Measurements from ENCODE around the gene DCC. TPM values are rescaled to one million over a fixed set of nuclear protein-coding genes. Genes with fewer than 3 reads are reported as not detected.

Gene DCC
- total and polyA plus RNA-seq, 2 of the 8 experiments (the other 6 are each of a cell fraction or from before 2014, with no cell fraction given) = 0.14 to 1.4 TPM

DNA sequence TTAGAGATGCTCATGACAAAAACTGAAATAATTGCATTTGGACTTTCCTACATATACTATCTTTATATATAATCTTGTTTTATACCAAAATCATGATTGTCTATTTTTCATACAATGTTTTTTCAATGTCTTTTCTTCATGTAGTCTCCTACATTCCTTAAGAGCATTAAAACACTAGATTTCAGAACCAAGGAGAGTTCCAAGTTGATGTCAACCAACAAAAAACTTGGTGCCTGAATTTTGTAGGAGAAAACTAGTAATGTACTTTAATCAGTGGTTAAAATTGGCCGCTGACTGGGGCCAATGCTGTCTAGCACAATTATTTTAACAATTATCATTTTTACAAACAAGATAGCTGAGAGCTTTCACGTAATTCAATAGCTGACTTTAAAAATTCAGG is 678.8 kb downstream of the DCC start:
- Histone ChIP-seq H3K14ac (ENCODE audit: insufficient read length) (no peak overlapping the region), H2BK5ac (ENCODE audit: low read depth, low read length) (no peak overlapping the region), H3K4me1 (replicated peaks in 1 of 4; ENCODE audit: control insufficient read depth in 3 of 4, insufficient read depth in 4 of 4, low read length in 3 of 4) (no peaks in the 10 kb centered on the region), H2BK120ac (replicated peaks; ENCODE audit: low read depth, low read length) (no peak overlapping the region), H3K4ac (replicated peaks; ENCODE audit: insufficient read length, low read depth, low read length) (no peak overlapping the region), H2BK12ac (ENCODE audit: low read depth, low read length) (no peak overlapping the region), H3K79me1 (ENCODE audit: low read depth, low read length) (no peaks in the 10 kb centered on the region), H3K18ac (ENCODE audit: extremely low read depth, low read length) (no peak overlapping the region), H4K91ac (replicated peaks; ENCODE audit: insufficient read length, low read length) (no peak overlapping the region), H3K27ac (ENCODE audit: low read depth, low read length) (no peak overlapping the region), H3K9me3 (ENCODE audit: insufficient read depth in 2 of 2, low read depth in 1 of 2, low read length in 1 of 2) (no peaks in the 10 kb centered on the region), H3K23ac (ENCODE audit: insufficient read length) (no peak overlapping the region), H3K4me3 (ENCODE audit: extremely low read depth in 1 of 4, insufficient read depth in 2 of 4, low read depth in 3 of 4, low read length in 4 of 4) (no peak overlapping the region), H3K4me2 (ENCODE audit: insufficient read depth in 1 of 2, low read depth in 2 of 2, low read length in 2 of 2) (no peak overlapping the region), H4K5ac (ENCODE audit: insufficient read length, low read depth, low read length) (no peak overlapping the region), H2AK5ac (ENCODE audit: low read depth, low read length) (no peak overlapping the region), H3K23me2 (ENCODE audit: low read depth, low read length) (no peaks in the 10 kb centered on the region), H3K79me2 (ENCODE audit: control insufficient read depth in 1 of 2, insufficient read depth in 2 of 2, low read length in 2 of 2) (no peaks in the 10 kb centered on the region), H3K27me3 (replicated peaks in 1 of 4; ENCODE audit: control insufficient read depth in 3 of 4, extremely low read depth in 1 of 4, insufficient read depth in 3 of 4, low read length in 3 of 4) (no peaks in the 10 kb centered on the region), H4K20me1 (replicated peaks in 1 of 2; ENCODE audit: control insufficient read depth in 1 of 2, insufficient read depth in 2 of 2, low read length in 2 of 2) (no peaks in the 10 kb centered on the region), H2BK15ac (ENCODE audit: low read length) (no peak overlapping the region), H2AFZ (ENCODE audit: low read length) (no peak overlapping the region), H4K8ac (ENCODE audit: extremely low read depth, insufficient read depth, low read length) (no peak overlapping the region), H2BK20ac (ENCODE audit: low read length) (no peak overlapping the region), H3K36me3 (ENCODE audit: control insufficient read depth in 2 of 4, insufficient read depth in 4 of 4, low read length in 3 of 4) (no peaks in the 10 kb centered on the region), H3K9ac (replicated peaks in 1 of 4; ENCODE audit: extremely low read depth in 1 of 4, low read depth in 3 of 4, low read length in 3 of 4) (no peak overlapping the region), H3K56ac (replicated peaks; ENCODE audit: insufficient read length, low read depth, low read length) (no peak overlapping the region)
- ChIA-PET POLR2A (ENCODE audit: partially characterized antibody) (no interaction called here), CTCF (ENCODE audit: partially characterized antibody) (interaction anchor here (1.1 kb wide), 1 partner anchor 11 kb away, joined by 3 read pairs; no protein-coding TSS in a partner anchor)
- FAIRE-seq (no peak), DNase-seq (ENCODE audit: low read depth in 1 of 2, low spot score in 2 of 2) (no peak)
- WGBS, 2 experiments (ENCODE audit: extremely low coverage in 1 of 2, insufficient coverage in 1 of 2, insufficient read length in 1 of 2, insufficient replicate concordance in 2 of 2, low coverage in 1 of 2, low lambda C conversion rate in 2 of 2, missing lambda C conversion rate in 1 of 2) = 94% methylated on average over 2 of the region's 2 CpGs; no CpG with 5 or more reads in 1 of the 2 experiments
- TF ChIP-seq HDAC6 (IDR thresholded peaks at IDR 0.05; ENCODE audit: low read depth, low read length) (no peak), SUZ12 (IDR thresholded peaks at IDR 0.05; ENCODE audit: low read length) (no peak), SIN3A (conservative IDR thresholded peaks at IDR 0.05 in 1 of 2, IDR thresholded peaks at IDR 0.05 in 1 of 2; ENCODE audit: low read depth in 1 of 2, low read length in 2 of 2) (no peak), EP300 (IDR thresholded peaks at IDR 0.05; ENCODE audit: borderline replicate concordance in 1 of 2, low read depth in 2 of 2, low read length in 2 of 2) (no peak), NRF1 (IDR thresholded peaks at IDR 0.05; ENCODE audit: low read depth, low read length) (no peak), RNF2 (IDR thresholded peaks at IDR 0.05; ENCODE audit: borderline replicate concordance, low read depth, low read length, missing control alignments, poor library complexity, severe bottlenecking) (no peak), TCF12 (IDR thresholded peaks at IDR 0.05; ENCODE audit: low read depth, low read length) (no peak), GTF2F1 (IDR thresholded peaks at IDR 0.05; ENCODE audit: borderline replicate concordance, low read depth, low read length) (no peak), SP1 (IDR thresholded peaks at IDR 0.05; ENCODE audit: low read depth, low read length) (no peak), KDM5A (IDR thresholded peaks at IDR 0.05; ENCODE audit: low read length) (no peak), ZNF274 (IDR thresholded peaks at IDR 0.05; ENCODE audit: borderline replicate concordance, extremely low read depth, low read length) (no peak), TEAD4 (IDR thresholded peaks at IDR 0.05; ENCODE audit: low read depth, low read length) (no peak), YY1 (IDR thresholded peaks at IDR 0.05; ENCODE audit: low read depth, low read length) (no peak)
- TF ChIP-seq, protein P1, sequence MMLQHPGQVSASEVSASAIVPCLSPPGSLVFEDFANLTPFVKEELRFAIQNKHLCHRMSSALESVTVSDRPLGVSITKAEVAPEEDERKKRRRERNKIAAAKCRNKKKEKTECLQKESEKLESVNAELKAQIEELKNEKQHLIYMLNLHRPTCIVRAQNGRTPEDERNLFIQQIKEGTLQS (IDR thresholded peaks at IDR 0.05; ENCODE audit: insufficient read depth, low read depth, low read length) = no peak

Data from H1 (cell line).